Raji (cell line): ENCODE measurements around the gene MLH1.

Experiments used
- POLR2A ChIP-seq: IDR thresholded peaks from 2 replicates; pipeline ENCODE4 v1.6.1; 2011; ENCODE audit warnings: low read depth, low read length, control low read depth; ENCODE audit not compliant: insufficient read depth

Gene MLH1

GRCh38 chr3:36969085-36969484 is 24.2 kb upstream of the MLH1 start:
- no peak for TF ChIP-seq POLR2A

GRCh38 chr3:36969540-36970432 is 23.5 kb upstream of the MLH1 start:
- 0 out of 2 replicates have a peak, but pooled peaks have one; percentile 33 for TF ChIP-seq POLR2A

- no peak for TF ChIP-seq POLR2A
These were observed 21.2 kb upstream of the MLH1 start for GRCh38 chr3:36972163-36972562.

GRCh38 chr3:36973139-36973538 is 20.2 kb upstream of the MLH1 start:
- TF ChIP-seq POLR2A = no peak

GRCh38 chr3:36981006-36981405 is 12.3 kb upstream of the MLH1 start:
- no peak for TF ChIP-seq POLR2A

- no peak for TF ChIP-seq POLR2A
These were observed 5.0 kb upstream of the MLH1 start for GRCh38 chr3:36988356-36988755.

GRCh38 chr3:36989005-36989404 is 4.3 kb upstream of the MLH1 start:
- TF ChIP-seq POLR2A = no peak

GRCh38 chr3:36989568-36989967 is 3.8 kb upstream of the MLH1 start:
- TF ChIP-seq POLR2A = no peak

- TF ChIP-seq POLR2A = no peak
These were observed 2.2 kb upstream of the MLH1 start for GRCh38 chr3:36991147-36991546.

GRCh38 chr3:36991923-36992805 is 1.2 kb upstream of the MLH1 start:
- no peak for TF ChIP-seq POLR2A

- peak; percentile 92 for TF ChIP-seq POLR2A
These were observed 452 bp upstream of the MLH1 start, which contains the start of gene EPM2AIP1 for GRCh38 chr3:36992806-36993325. Gene EPM2AIP1 (minus strand): TSS chr3:36993131. CDS start chr3:36993077, 54 bp downstream.

GRCh38 chr3:37014620-37015019 is 21.3 kb downstream of the MLH1 start:
- no peak for TF ChIP-seq POLR2A

- no peak for TF ChIP-seq POLR2A
These were observed 22.3 kb downstream of the MLH1 start for GRCh38 chr3:37015642-37016041.

- no peak for TF ChIP-seq POLR2A
These were observed 23.6 kb downstream of the MLH1 start for GRCh38 chr3:37016903-37017302.

GRCh38 chr3:37017683-37018082 is 24.4 kb downstream of the MLH1 start:
- no peak for TF ChIP-seq POLR2A
